ENCODE results near the gene CTDSP1.

The CTDSP1 gene

DNA sequence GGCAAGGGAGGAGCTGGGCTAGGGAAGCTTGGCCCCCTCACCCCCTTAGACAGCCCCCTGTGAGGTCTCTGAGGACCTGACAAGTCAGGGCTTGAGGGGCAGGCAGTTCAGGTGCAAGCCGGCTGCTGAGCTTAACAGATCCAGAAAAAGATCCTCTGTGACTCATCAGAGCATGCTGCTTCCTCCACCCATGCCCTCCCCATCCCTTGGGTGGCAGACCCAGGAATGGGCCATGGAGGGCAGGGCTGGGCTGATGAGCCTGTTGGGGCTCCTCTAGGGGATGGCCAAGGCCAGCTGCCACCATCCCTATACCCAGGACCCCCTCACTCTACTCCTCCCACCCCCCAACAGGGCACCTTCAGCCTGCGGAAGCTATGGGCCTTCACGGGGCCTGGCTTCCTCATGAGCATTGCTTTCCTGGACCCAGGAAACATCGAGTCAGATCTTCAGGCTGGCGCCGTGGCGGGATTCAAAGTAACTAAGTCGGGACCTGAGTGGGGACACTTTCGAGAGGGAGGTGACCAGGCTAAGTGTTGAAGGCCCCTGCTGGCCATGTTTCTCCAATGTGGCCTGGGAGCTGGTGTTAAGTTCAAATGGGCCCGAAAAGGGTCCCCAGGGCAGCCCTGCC lies 15.7 kb upstream of the CTDSP1 start:
- peak in 2 of 3 donors; percentile 60 to 62 for DNase-seq

DNA sequence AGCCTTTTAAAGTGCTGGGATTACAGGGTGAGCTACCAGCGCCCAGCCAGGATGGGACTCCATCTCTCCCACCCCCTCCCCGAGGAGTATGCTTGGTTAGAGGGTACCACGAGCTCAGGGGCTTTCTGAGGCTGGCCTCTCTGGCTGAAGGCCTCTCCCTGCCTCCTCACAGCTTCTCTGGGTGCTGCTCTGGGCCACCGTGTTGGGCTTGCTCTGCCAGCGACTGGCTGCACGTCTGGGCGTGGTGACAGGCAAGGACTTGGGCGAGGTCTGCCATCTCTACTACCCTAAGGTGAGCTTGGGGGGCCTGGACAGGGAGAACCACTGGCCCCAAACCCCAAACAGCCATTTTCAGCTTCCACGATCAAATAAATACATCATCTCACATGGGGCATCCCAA lies 14.7 kb upstream of the CTDSP1 start:
- DNase-seq = no peak

DNA sequence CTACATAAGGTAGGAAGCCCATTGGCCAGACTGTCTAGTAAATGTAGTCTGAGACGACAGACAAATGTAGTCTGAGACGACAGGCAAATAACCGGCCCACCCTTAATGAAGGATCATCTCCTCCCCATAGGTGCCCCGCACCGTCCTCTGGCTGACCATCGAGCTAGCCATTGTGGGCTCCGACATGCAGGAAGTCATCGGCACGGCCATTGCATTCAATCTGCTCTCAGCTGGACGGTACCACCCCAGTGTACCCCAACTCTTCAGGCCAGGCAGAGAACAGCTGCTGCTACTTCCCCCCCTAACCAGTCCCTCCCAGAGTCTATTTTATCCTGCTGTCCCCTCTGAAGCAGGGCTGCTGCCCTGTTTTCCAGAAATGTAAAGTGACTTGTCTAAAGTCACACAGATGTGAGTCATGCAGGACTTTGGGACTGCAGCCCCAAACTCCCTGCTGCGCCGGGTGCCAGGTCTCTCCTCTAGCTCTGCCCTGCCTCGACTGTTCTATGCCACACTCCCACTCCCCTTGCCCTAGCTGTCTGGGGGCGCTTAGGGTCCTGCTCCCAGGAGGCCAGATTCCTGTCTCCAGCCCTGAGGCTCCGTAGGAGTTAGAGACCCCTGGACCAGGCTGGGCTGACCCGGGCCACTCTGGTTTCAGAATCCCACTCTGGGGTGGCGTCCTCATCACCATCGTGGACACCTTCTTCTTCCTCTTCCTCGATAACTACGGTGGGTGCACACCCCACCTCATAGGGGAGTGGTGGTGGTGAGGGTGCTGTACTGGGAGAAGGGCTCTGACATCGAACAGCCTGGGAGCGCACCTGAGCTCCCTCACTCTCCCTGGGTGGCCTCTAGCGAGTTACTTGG lies 12.9 kb upstream of the CTDSP1 start:
- peak; percentile 62 to 74 (median 64) for DNase-seq

DNA sequence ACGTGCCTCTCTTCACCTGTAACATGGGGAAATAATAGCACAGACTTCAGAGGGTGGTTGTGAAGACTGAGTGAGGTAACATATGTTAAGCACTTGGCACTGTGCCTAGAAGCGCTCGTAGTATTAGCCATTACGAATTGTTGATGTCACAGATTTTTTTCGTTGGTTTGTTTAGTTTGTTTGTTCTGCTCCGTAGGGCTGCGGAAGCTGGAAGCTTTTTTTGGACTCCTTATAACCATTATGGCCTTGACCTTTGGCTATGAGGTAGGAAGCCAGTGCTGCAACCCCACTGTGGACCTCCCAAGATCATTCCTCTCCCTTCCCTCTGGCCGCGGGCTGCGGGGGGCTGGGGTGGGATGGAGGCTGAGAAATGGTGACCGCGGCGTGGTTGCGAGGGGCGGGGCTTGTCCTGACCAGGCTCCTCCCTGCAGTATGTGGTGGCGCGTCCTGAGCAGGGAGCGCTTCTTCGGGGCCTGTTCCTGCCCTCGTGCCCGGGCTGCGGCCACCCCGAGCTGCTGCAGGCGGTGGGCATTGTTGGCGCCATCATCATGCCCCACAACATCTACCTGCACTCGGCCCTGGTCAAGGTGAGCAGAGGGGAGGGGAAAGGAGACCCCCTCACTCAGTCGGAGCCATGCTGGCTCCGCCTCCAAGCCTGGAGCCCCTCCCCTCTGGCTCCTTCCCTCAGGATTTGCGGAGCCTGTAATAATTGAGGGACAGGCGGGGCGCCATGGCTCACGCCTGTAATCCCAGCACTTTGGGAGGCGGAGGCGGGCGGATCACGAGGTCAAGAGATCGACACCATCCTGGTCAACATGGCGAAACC lies 12.1 kb upstream of the CTDSP1 start:
- peak; percentile 74 to 83 (median 75) for DNase-seq

DNA sequence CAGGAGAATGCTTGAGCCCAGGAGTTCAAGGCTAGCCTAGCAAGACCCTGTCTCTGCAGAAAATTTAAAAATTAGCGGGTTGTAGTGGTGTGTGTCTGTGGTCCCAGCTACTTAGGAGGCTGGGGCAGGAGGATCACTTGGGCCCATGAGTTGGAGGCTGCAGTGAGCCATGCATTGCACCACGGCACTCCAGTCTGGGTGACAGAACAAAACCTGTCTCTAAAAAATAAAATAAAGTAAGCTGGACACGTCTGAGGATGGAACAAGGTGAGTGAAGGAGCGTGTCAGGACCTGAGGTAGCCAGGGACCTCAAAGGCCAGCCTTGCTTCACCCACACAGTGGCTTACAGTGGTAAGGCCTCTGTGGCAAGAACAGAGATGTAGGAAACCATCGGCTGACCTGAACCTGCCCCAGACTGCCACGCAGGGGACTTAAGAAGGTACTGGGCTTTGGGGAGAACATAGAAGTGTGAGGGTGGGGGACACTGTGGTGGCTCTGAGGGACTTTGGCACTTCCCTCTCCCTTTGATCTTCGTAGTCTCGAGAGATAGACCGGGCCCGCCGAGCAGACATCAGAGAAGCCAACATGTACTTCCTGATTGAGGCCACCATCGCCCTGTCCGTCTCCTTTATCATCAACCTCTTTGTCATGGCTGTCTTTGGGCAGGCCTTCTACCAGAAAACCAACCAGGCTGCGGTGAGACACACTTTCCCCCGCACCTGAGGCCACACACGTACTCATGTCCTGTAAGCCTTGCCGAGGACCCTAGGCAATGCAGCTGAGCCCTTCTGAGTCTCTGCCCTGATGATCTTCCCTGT lies 10.1 kb upstream of the CTDSP1 start:
- DNase-seq = peak in 1 of 3 donors; percentile 8

DNA sequence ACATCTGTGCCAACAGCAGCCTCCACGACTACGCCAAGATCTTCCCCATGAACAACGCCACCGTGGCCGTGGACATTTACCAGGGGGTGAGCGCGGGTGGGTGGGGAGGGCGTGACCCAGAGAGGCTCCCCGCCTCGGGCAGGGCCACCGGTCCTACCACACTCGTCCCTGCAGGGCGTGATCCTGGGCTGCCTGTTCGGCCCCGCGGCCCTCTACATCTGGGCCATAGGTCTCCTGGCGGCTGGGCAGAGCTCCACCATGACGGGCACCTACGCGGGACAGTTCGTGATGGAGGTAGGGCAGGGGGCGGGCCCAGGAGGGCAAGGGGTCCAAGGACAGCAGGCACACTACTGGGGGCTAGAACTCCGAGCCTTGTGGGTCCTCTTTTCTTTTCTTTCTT lies 8.5 kb upstream of the CTDSP1 start:
- DNase-seq = peak in 1 of 3 donors; percentile 8

DNA sequence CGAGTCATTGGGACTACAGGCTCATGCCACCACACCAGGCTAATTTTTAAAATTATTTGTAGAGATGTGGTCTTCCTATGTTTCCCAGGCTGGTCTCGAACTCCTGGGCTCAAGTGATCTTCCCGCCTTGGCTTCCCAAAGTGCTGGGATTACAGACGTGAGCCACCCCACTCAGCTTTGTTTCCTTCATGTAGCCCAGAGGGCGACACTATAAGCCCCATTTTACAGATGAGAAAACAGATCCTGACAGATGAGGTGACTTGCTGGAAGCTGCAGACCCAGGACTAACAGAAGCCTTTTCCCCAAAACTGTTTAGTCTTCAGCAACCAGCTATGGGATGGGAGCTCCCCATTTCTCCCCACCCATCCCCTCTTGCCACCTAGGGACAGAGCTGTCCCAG lies 7.2 kb upstream of the CTDSP1 start:
- DNase-seq = peak in 1 of 3 donors; percentile 7

DNA sequence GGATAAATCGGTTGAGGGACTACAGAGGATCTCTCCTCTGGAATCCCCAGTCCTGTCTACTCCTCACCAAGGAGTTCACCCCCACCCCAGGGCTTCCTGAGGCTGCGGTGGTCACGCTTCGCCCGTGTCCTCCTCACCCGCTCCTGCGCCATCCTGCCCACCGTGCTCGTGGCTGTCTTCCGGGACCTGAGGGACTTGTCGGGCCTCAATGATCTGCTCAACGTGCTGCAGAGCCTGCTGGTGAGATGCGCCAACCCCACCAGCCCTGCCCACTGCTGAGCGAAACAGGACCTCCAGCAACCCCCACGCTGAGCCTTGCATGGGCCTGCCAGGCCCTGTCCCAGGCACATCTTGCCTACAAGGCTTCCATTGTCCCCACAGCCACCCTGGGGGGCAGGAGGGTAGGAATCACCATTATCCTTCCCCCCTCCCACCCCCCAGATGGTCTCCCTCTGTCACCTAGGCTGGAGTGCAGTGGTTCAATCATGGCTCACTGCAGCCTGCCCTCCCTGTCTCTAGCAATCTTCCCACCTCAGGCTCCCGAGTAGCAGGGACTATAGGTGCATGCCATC lies 6.7 kb upstream of the CTDSP1 start:
- peak in 1 of 3 donors; percentile 11 for DNase-seq

DNA sequence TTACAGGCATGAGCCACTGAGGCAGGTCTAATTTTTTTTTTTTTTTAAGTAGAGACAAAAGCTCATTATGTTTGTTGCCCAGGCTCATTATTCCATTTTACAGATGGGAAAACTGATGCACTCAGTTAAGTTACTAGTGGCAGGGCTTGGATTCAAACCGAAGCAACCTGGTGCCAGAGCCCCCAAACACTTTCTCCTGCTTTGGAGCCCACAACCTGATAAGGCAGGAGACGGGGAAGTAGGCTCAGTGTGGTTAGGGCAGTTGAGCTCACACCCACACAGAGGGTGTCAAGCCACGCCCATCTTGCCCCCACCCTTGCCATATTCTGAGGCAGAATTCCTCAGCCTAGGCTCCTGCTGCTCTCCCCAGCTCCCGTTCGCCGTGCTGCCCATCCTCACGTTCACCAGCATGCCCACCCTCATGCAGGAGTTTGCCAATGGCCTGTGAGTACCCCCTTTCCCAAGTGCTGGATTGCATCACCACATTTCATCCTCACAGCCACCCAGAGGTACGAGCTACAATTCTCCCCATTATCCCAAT lies 5.8 kb upstream of the CTDSP1 start:
- DNase-seq = peak in 2 of 3 donors; percentile 52 to 53

DNA sequence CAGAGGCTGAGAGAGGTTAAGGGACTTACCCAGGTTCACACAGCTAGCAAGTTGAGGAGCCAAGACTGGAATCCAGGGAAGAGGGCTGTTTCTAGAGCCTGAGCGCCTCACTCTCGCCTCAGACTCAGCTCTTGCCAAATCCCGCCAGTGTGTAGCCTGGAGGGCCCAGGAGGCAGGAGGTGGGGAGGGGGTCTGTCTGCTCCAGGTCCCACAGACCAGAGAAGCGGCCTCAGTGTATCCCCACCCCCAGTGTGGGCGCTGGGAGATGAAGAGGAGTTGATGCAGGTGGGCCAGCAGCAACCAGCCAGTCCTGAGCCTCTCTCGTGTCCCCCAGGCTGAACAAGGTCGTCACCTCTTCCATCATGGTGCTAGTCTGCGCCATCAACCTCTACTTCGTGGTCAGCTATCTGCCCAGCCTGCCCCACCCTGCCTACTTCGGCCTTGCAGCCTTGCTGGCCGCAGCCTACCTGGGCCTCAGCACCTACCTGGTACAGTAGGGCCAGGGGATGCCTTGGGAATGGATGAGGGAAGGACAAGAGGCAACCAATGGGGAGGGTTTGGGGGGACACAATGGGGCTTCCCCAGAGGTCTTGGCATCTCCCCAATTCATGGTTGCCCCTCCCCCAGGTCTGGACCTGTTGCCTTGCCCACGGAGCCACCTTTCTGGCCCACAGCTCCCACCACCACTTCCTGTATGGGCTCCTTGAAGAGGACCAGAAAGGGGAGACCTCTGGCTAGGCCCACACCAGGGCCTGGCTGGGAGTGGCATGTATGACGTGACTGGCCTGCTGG lies 5.2 kb upstream of the CTDSP1 start:
- no peak for DNase-seq

DNA sequence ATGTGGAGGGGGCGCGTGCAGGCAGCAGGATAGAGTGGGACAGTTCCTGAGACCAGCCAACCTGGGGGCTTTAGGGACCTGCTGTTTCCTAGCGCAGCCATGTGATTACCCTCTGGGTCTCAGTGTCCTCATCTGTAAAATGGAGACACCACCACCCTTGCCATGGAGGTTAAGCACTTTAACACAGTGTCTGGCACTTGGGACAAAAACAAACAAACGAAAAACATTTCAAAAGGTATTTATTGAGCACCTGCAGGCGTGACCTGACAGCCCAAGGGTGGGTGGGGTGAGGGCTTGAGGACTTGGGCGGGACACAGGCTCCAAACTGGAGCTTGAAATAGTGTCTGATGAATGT lies 4.6 kb upstream of the CTDSP1 start:
- DNase-seq = no peak

DNA sequence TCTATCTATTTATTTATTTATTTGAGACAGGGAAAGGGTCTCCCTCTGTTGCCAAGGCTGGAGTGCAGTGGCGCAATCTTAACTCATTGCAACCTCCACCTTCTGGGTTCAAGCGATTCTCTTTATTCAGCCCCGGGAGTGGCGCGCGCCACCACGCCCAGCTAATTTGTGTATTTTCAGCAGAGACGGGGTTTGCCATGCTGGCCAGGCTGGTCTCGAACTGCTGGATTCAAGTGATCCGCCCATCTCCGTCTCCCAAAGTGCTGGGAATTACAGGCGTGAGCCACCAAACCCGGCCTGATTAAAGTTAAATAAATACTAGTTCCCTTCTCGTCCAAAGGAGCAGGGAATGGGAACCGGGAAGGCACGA lies 4.2 kb upstream of the CTDSP1 start:
- DNase-seq = no peak

DNA sequence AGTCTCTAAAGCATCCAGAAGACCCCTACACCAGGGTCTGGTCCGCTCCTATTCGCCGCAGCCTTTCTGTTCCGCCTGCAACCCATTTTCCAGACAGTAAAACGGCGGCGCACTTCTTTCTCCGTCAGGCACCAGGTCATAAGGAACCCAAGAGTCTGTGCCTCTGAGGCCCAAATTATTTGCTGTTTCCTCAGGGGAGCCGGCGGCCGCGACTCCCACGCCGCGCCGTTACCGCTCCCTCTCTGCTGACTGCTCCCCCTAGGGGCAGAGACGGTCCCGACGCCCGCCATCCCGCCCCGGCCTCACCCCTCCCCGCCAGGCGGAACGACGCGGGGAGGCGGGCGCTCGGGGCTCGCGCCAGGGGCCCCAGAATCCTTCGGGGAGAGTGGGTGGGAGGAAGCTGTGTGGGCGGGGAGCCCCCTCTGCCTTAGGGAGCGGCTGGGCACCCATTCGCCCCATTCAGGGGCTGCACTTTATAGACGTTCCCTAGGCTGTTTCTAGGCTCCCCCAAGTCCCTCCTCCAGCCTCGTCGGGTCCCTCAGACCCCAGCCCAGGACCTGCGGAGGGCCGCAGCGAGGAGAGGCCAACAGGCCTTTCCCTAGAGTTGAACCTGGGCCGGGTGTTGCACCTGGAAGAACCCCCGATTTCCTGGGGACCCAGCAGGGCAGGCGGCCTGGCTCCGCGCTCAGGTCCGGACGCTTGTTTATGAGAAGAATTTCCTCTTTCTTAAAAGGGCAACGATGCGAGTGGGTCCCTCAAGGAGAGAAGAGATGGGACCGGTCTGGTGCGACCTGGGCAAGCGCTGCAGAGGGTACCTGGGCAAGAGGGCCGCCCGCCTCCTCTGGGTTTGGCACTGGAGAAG lies 3.6 kb upstream of the CTDSP1 start:
- DNase-seq = peak; percentile 96 to 99 (median 98)

DNA sequence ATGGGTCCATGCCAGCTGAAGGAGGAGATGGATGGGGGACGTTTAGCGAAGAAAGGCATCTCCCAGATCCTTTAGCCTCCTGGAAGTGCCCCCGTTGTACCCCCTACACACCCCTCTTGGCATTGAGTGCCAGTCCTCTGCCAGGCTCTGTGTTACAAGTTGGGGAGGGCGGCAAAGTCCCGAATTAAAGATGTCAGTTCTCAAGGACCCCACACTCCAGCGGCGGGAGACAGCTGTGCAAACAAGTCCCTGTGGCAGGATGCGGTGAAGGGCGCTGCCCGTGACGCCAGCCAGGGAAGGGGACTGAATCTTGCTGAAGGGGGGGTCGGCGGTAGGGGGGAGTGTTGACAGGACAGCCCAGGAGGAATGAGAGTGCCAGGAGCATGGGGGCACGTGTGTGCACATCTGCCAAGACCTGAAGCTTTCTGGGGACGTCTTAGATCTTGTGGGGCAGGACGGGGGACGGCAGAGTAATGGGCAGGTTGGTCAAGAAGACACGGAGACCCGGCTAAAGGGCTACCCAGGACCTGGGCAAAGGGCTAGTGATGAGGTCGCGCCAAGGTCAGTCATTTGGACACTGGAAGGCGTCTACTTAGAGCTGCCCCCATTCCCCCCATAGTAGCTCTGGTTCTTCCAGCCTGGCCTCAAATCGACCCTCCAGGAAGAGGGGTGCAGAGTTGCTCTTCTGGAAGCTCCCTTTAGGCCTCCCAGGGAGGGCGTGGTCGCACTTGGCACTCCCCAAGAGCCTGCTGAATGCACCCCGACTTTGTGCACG lies 2.8 kb upstream of the CTDSP1 start:
- peak in 1 of 3 donors; percentile 46 for DNase-seq

DNA sequence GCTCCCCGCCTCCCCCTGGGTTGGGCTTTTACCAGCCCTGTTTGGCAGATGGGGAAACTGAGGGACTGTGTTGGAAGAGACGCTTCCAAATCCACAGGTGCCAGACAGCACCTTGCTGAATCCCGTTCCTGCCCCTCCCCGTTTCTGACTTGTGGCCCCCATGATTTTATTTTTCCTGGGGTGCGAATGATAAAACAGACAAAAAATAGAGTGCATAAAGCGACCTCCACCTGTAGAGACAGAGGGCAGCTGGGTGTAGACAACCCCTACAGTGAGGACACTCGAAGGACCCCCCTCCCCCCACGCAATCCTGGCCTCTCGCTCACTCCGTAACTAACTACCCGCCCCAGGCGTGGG lies 2.2 kb upstream of the CTDSP1 start:
- DNase-seq = no peak

DNA sequence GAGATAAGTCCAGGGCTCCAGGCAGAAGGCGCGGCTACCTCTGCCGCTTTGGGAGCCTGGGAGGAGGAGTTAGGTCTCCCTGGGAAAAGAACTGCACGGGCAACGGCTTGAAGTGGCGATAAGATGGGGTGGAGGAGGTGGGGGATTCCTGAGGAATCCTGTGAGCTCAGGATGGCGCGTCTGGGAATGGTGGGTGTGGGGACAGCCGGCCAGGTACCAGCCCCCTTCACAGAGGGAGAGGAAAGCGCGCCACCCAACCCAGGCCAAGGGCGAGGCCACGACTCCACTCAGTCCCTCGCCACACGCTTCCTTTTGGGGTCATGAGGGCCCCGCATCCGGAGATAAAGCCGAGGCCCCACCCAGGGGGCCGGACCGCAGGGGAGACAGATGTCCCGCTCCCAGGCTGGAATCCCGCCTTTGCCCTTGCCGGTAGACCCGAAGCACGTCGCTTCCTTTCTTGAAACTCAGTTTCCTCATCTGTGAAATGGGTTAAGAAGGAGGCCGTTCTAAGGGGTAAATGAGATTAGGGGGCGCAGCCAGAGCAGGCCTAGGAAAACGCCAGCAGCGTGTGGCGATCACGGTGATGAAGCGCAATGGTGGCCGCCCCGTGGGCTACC lies 1.7 kb upstream of the CTDSP1 start:
- peak in 2 of 3 donors; percentile 46 to 68 for DNase-seq

DNA sequence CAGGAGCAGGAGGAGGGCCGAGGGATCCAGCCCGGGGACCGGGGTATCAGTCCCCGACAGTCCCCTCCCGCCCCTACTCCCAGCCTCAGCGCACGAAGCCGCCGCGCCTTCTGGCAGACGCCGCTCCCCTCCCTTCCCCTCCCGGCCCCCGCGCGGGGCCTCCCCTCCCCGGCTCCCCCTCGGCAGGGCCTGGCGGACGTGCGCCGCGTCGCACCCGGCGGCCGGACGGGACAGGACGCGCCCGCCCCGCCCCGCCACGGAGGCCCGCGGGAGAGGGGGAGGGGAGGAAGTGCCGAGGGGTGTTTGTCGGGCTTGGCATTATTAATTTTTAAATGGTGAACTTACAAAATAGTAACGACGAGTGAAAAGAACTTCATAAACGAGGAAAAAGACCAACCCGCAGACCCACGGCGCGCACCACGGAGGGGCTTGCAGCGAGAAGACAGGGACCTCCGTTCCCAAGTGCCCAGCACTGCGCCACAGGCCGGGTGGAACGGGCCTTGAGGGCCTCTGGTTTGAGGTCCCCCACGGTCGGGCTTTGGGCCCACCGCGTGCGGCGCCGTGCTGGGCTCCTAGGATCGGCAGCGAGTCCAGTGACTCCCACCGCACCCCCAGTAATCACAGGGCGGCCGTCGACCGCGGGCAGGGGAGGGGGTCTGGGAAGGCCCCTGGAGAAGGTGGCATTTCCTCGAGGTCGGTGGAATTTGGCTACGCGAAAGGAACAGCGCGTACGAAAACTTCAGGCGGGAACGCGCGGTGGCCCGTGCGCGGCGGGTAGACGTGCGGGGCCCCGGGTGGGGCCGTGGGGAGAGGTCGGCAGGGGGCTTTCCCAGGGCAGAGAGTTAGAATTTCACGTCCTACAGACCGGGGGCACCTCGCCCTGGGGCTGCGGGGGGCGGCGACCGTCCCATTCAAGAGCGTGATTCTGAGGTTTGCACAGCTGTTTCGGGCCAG lies 954 bp upstream of the CTDSP1 start:
- peak; percentile 72 to 92 (median 78) for DNase-seq
